Neural progenitor cell (in vitro differentiated cells): ENCODE results near the gene CCDC102B.

ENCODE experiments used
- EZH2 ChIP-seq: fragments of 200-600 bp; sonication (generic); IDR thresholded peaks from 2 replicates; pipeline ENCODE4 v1.6.1; 2017; ENCODE audit warnings: antibody characterized with exemption, mild to moderate bottlenecking, moderate library complexity
- EZH2phosphoT487 ChIP-seq: fragments of 200-600 bp; sonication (generic); IDR thresholded peaks from 2 replicates; pipeline ENCODE4 v1.6.1; 2017; ENCODE audit warnings: antibody characterized with exemption
- TF ChIP-seq, protein P1 (sequence below): fragments of 200-600 bp; sonication (generic); IDR thresholded peaks from 2 replicates; pipeline ENCODE4 v1.5.1; 2017; ENCODE audit warnings: antibody characterized with exemption, mild to moderate bottlenecking

DNA sequence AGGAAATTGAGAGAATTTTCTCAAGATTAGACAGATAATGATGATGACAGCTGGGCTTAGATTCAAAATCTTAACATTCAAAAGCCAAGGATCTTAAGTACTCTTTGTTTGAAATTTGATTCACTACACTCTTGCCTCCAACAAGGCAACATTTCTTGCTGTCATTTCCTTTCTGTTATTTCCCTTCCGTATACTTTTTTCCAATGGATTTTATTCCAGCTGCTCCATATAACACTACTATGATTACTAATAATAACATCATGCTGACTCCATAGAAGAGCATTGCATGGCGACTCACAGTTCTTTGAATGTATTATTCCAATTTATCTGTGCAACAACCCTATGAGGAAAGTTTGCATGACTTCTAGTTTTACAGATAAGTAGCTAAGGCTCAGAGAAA is 33.9 kb upstream of the CCDC102B start:
- no peak for TF ChIP-seq EZH2phosphoT487
- TF ChIP-seq, protein P1, sequence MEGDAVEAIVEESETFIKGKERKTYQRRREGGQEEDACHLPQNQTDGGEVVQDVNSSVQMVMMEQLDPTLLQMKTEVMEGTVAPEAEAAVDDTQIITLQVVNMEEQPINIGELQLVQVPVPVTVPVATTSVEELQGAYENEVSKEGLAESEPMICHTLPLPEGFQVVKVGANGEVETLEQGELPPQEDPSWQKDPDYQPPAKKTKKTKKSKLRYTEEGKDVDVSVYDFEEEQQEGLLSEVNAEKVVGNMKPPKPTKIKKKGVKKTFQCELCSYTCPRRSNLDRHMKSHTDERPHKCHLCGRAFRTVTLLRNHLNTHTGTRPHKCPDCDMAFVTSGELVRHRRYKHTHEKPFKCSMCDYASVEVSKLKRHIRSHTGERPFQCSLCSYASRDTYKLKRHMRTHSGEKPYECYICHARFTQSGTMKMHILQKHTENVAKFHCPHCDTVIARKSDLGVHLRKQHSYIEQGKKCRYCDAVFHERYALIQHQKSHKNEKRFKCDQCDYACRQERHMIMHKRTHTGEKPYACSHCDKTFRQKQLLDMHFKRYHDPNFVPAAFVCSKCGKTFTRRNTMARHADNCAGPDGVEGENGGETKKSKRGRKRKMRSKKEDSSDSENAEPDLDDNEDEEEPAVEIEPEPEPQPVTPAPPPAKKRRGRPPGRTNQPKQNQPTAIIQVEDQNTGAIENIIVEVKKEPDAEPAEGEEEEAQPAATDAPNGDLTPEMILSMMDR, result no peak
- no peak for TF ChIP-seq EZH2
